Erythroblast (primary cell): ENCODE data around the gene LZIC.
"Not testable (repeated sequence)": the region's sequence is repeated elsewhere in the genome, so short reads cannot be mapped to it uniquely, and the experiment has no call there.

Experiments
- DNase-seq, 2 experiments: peaks; one replicate each; lab custom pipeline; 2025; lab: John Stamatoyannopoulos, UW
- GATA1 ChIP-seq: IDR thresholded peaks from 2 replicates; pipeline ENCODE4 v1.6.1; 2011; ENCODE audit warnings: low read depth, mild to moderate bottlenecking, control low read depth, low read length, moderate library complexity
- POLR2A ChIP-seq: IDR thresholded peaks from 2 replicates; pipeline ENCODE4 v1.6.1; 2011; ENCODE audit warnings: mild to moderate bottlenecking, low read length

Gene LZIC

GRCh38 chr1:9927259-9927658 is 15.9 kb downstream of the LZIC start:
- TF ChIP-seq GATA1 = no peak
- no peak for TF ChIP-seq POLR2A
- no peak for DNase-seq

GRCh38 chr1:9922342-9922741 is 20.8 kb downstream of the LZIC start:
- DNase-seq = no peak
- TF ChIP-seq POLR2A (no peak), GATA1 (no peak)

GRCh38 chr1:9920606-9921005 is 22.6 kb downstream of the LZIC start:
- TF ChIP-seq GATA1 (no peak), POLR2A (no peak)

GRCh38 chr1:9917901-9918300 is 25.3 kb downstream of the LZIC start:
- no peak for DNase-seq
- TF ChIP-seq POLR2A (no peak), GATA1 (no peak)

More at GRCh38 chr1:9920606-9921005, 22.6 kb downstream of the LZIC start:
- no peak for DNase-seq

- not testable (repeated sequence) for DNase-seq
These were observed 25.7 kb downstream of the LZIC start for GRCh38 chr1:9917495-9917894.

- no peak for TF ChIP-seq GATA1
- TF ChIP-seq POLR2A = no peak
- no peak for DNase-seq
These were observed 26.7 kb downstream of the LZIC start for GRCh38 chr1:9916452-9916851.

GRCh38 chr1:9914610-9914937 is 28.6 kb downstream of the LZIC start:
- TF ChIP-seq POLR2A (no peak), GATA1 (no peak)
- peak in 1 of 2 experiments; percentile 8 for DNase-seq

GRCh38 chr1:9912264-9912936 is 30.8 kb downstream of the LZIC start:
- DNase-seq = no peak
- no peak for TF ChIP-seq POLR2A

- peak; percentile 80 for TF ChIP-seq POLR2A
- TF ChIP-seq GATA1 = no peak
- DNase-seq = peak; percentile 99 to 100
These were observed 32.6 kb downstream of the LZIC start for GRCh38 chr1:9910423-9911178.

- no peak for DNase-seq
- TF ChIP-seq POLR2A (no peak), GATA1 (no peak)
These were observed 33.1 kb downstream of the LZIC start, which contains the start of gene CTNNBIP1 for GRCh38 chr1:9910076-9910422. Gene CTNNBIP1 (minus strand): TSS chr1:9910269. CDS start chr1:9872064, 38,205 bp downstream.

- TF ChIP-seq POLR2A = no peak
- TF ChIP-seq GATA1 = no peak
- DNase-seq = peak; percentile 23 to 48
These were observed 33.8 kb downstream of the LZIC start for GRCh38 chr1:9909234-9910046.

- DNase-seq = peak in 1 of 2 experiments; percentile 39
- TF ChIP-seq POLR2A = no peak
- no peak for TF ChIP-seq GATA1
These were observed 34.3 kb downstream of the LZIC start for GRCh38 chr1:9908871-9909233.

GRCh38 chr1:9907441-9907840 is 35.8 kb downstream of the LZIC start:
- no peak for DNase-seq
- TF ChIP-seq POLR2A (no peak), GATA1 (no peak)

- DNase-seq = no peak
- TF ChIP-seq GATA1 (no peak), POLR2A (no peak)
These were observed 36.7 kb downstream of the LZIC start for GRCh38 chr1:9906466-9906865.
